K562 (cell line): ENCODE results near the gene CNIH1. TPM values are rescaled to one million over a fixed set of nuclear protein-coding genes. Genes with fewer than 3 reads are reported as not detected.

Experiments used
- ATAC-seq: fragments of 200-7000 bp; cut with Tn5 transposase; 3 replicates; pipeline ENCODE4 v1.9.1; 2020; ENCODE audit warnings: moderate library complexity
- BruUV-seq: library from RNA; stranded (reverse); fragments of 400-500 nt; replicated peaks from 2 replicates; lab custom pipeline; 2021; lab: Mats Ljungman, UMichigan
- CTCF ChIA-PET: fragments of 300-600 bp; formaldehyde crosslinking; extraction: SDS; loops from one replicate; lab custom pipeline; 2021; ENCODE audit warnings: low intra/inter-chr PET ratio; lab: Yijun Ruan, JAX
- POLR2A ChIA-PET: fragments of 300-600, 350-650 bp; sonication (Branson Sonifier 250); formaldehyde crosslinking; extraction: SDS; loops from one replicate; lab custom pipeline; 2021; ENCODE audit warnings: antibody characterized with exemption, inconsistent platforms; lab: Yijun Ruan, JAX
- DNase-seq, 4 experiments: peaks; one replicate each; pipeline versions ENCODE4 v3.0.0 to v3.0.0-alpha.2; 2011 to 2018; ENCODE audit warnings: low spot score in 3 of 4, mixed read lengths in 3 of 4; ENCODE audit errors: extremely low read depth in 1 of 4
- FAIRE-seq: peaks from 2 replicates; lab custom pipeline; 2011; peaks lifted over from hg19 to GRCh38; lab: Jason Lieb, UNC
- H2AFZ ChIP-seq: 2 replicates; pipeline ENCODE4 v1.6.0; 2011; ENCODE audit warnings: low read depth, low read length, control low read depth, inconsistent platforms
- H3K27ac ChIP-seq: fragments of 200-600 bp; 3 replicates; pipeline ENCODE4 v1.8.0; 2011; ENCODE audit warnings: low read depth, mild to moderate bottlenecking, control low read depth, inconsistent platforms, low read length, moderate library complexity, mixed read lengths; ENCODE audit errors: extremely low read depth
- H3K27me3 ChIP-seq, 2 experiments: fragments of 300-600 bp in 1 of 2; 2 replicates in 1 of 2; 3 replicates in 1 of 2; pipeline versions ENCODE4 v1.6.0 to v1.8.0; 2011; ENCODE audit warnings: inconsistent platforms in 2 of 2, low read length in 2 of 2, mild to moderate bottlenecking in 1 of 2, mixed read lengths in 1 of 2, moderate library complexity in 1 of 2; ENCODE audit not compliant: control insufficient read depth in 2 of 2, insufficient read depth in 2 of 2
- H3K36me3 ChIP-seq: fragments of 300-600 bp; 3 replicates; pipeline ENCODE4 v1.8.0; 2011; ENCODE audit warnings: mild to moderate bottlenecking, low read length, inconsistent platforms; ENCODE audit not compliant: control insufficient read depth, insufficient read depth
- H3K4me1 ChIP-seq, 2 experiments: fragments of 200-600 bp in 1 of 2; replicated peaks in 1 of 2; 2 replicates in 1 of 2; 3 replicates in 1 of 2; pipeline versions ENCODE4 v1.5.1 to v1.8.0; 2011; ENCODE audit warnings: inconsistent platforms in 2 of 2, low read length in 2 of 2, mild to moderate bottlenecking in 1 of 2, mixed read lengths in 1 of 2, moderate library complexity in 1 of 2; ENCODE audit not compliant: control insufficient read depth in 2 of 2, insufficient read depth in 2 of 2
- H3K4me2 ChIP-seq: 2 replicates; pipeline ENCODE4 v1.6.1; 2011; ENCODE audit warnings: low read length, control low read depth, inconsistent platforms, mixed read lengths; ENCODE audit not compliant: insufficient read depth
- H3K4me3 ChIP-seq: fragments of 200-600 bp; sonication (generic), shearing (Covaris generic); 2 replicates; pipeline ENCODE4 v1.5.1; 2016; ENCODE audit warnings: control low read depth, inconsistent platforms
- H3K79me2 ChIP-seq: fragments of 200-600 bp; 3 replicates; pipeline ENCODE4 v1.8.0; 2011; ENCODE audit warnings: low read length, inconsistent platforms; ENCODE audit not compliant: control insufficient read depth, insufficient read depth
- H3K9ac ChIP-seq, 2 experiments: 2 replicates each; pipeline versions ENCODE4 v1.6.0 to v1.6.1; 2011; ENCODE audit warnings: low read depth in 2 of 2, low read length in 2 of 2, control low read depth in 1 of 2, inconsistent platforms in 1 of 2, mild to moderate bottlenecking in 1 of 2, mixed read lengths in 1 of 2; ENCODE audit not compliant: insufficient read depth in 1 of 2
- H3K9me1 ChIP-seq: one replicate; pipeline ENCODE4 v1.6.0; 2011; ENCODE audit warnings: inconsistent platforms, mild to moderate bottlenecking, low read length, moderate library complexity; ENCODE audit not compliant: control insufficient read depth, insufficient read depth
- H3K9me3 ChIP-seq: replicated peaks from 2 replicates; pipeline ENCODE4 v1.5.1; 2011; ENCODE audit warnings: low read depth, low read length, inconsistent platforms; ENCODE audit not compliant: control insufficient read depth, insufficient read depth
- H4K20me1 ChIP-seq: replicated peaks from 2 replicates; pipeline ENCODE4 v1.6.1; 2011; ENCODE audit warnings: low read length, inconsistent platforms, mixed read lengths; ENCODE audit not compliant: control insufficient read depth, insufficient read depth
- BHLHE40 ChIP-seq: IDR thresholded peaks from 2 replicates; pipeline ENCODE4 v1.6.1; 2011; ENCODE audit warnings: low read length, improper control_type of control experiment
- GABPB1 ChIP-seq: sonication (generic); formaldehyde crosslinking; IDR thresholded peaks from 2 replicates; pipeline ENCODE4 v1.8.0; 2022; ENCODE audit warnings: mild to moderate bottlenecking, missing genetic modification reagents
- HNRNPL ChIP-seq: fragments of 200-400 bp; formaldehyde crosslinking; IDR thresholded peaks from 2 replicates; pipeline ENCODE4 v1.6.1; 2017; ENCODE audit warnings: low read depth, mild to moderate bottlenecking, low read length
- NFIC ChIP-seq: fragments of 450-650 bp; IDR thresholded peaks from 2 replicates; pipeline ENCODE4 v1.6.1; 2017; ENCODE audit warnings: mild to moderate bottlenecking, inconsistent platforms
- TCFL5 ChIP-seq: fragments of 250-450 bp; sonication (Bioruptor Pico); conservative IDR thresholded peaks from 2 replicates; pipeline ENCODE4 v1.6.1; 2021; ENCODE audit warnings: mild to moderate bottlenecking, moderate library complexity, matching md5 sums
- WGBS: fragments of 100-300 bp; shearing (Covaris generic); methylation state at CpG from one replicate; pipeline ENCODE4 v1.1.6; 2016; ENCODE audit warnings: low coverage, mixed read lengths; ENCODE audit not compliant: insufficient coverage; ENCODE audit errors: missing lambda C conversion rate; 5-methylcytosine and 5-hydroxymethylcytosine counted together
- in situ Hi-C: fragments of 300-500 bp; cut with MboI; formaldehyde crosslinking; loops from 4 replicates; pipeline ENCODE4 v1.15.0; 2018; ENCODE audit warnings: inconsistent platforms, mixed read lengths
- intact Hi-C: fragments of 100-400 bp; cut with micrococcal nuclease; formaldehyde crosslinking; loops from 2 replicates; pipeline ENCODE4 v1.14.2; 2022
- polyA plus RNA-seq, 8 experiments: library from polyadenylated mRNA; depleted of rRNA in 4 of 8; stranded (reverse) in 5 of 8; unstranded in 3 of 8; fragments of >200 nt; fragmentation: Nextera tagmentation in 2 of 8; fragmentation: Illumina TruSeq in 1 of 8; extraction: Ambion mirVana in 2 of 8; extraction: Trizol in 1 of 8; gene quantifications; 2 replicates each; pipeline versions ENCODE4 v1.2.1 to v1.2.3, GENCODE V29; 2011 to 2014; ENCODE audit warnings: inconsistent platforms in 1 of 8, missing spikeins in 1 of 8
- total RNA-seq, 7 experiments: library from RNA; depleted of rRNA in 6 of 7; stranded (reverse); fragments of >200 nt in 6 of 7; fragmentation: Illumina TruSeq in 2 of 7; extraction: Trizol in 2 of 7; gene quantifications; 2 replicates each; pipeline versions ENCODE4 v1.2.1 to v1.2.3, GENCODE V29; 2011 to 2021; ENCODE audit warnings: low replicate concordance in 1 of 7
- TF ChIP-seq, protein P1 (sequence below): fragments of 200-800 bp; sonication (Bioruptor generic); IDR thresholded peaks from 2 replicates; pipeline ENCODE4 v1.6.1; 2017; ENCODE audit warnings: missing genetic modification characterization, missing compliant biosample characterization
- TF ChIP-seq, protein P2 (sequence below), 2 experiments: fragments of 450-650 bp; formaldehyde crosslinking in 1 of 2; IDR thresholded peaks; 2 replicates each; pipeline versions ENCODE4 v1.4.0 to v1.6.1; 2014 to 2020; ENCODE audit warnings: mild to moderate bottlenecking in 2 of 2, borderline replicate concordance in 1 of 2, low read depth in 1 of 2

The CNIH1 gene
- total and polyA plus RNA-seq, 9 of the 15 experiments (the other 6 are each of a cell fraction or from before 2014, with no cell fraction given), result 13.9 to 283 (median 77.3) TPM

DNA sequence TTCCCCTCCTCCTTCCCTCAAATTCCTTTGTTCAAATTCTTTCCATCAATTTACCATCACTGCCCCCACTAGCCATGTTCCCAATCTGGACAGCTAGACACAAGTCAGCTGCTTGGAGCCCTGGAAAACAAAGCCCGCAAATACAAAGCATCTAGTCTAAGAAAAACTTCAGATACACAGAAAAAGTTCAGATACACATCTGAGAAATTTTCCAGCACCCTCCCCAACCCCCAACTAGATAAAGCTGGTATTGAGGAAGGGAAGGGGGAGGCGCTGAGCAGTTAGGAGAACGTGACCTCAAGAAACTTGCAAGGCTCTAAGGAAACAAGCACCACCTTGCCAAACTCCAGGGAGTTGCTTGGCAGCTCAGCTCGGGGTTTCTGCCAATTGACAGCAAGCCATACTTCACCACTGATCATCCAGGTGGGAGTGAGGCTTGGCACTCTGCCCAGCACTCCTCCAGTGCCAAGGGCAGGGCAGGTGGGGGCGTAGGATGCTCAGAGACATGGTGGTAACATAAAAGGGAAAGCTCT, 5.1 kb upstream of the CNIH1 start:
- POLR2A ChIA-PET, result interaction anchor here (1.4 kb wide), 1 partner anchor 22 kb away, joined by 3 read pairs; no protein-coding TSS in a partner anchor
- Histone ChIP-seq H3K27me3 (no peaks in the 10 kb centered on the region), H3K4me3 (no peak overlapping the region), H3K9me3 (no peaks in the 10 kb centered on the region), H3K9me1 (no peaks in the 10 kb centered on the region), H2AFZ (no peak overlapping the region), H3K9ac (no peak overlapping the region), H3K36me3 (no peaks in the 10 kb centered on the region), H3K79me2 (no peaks in the 10 kb centered on the region), H3K4me1 (peaks cover 0 to 3% of the 10 kb centered on the region in 2 experiments; a peak in 2 of 5 replicates), H3K27ac (no peak overlapping the region), H4K20me1 (no peaks in the 10 kb centered on the region), H3K4me2 (no peak overlapping the region; the same call in 1 of the 2 replicates)
- BruUV-seq, result no TSS peak
- ATAC-seq, result no peak
- intact Hi-C loops, result no loop called here
- in situ Hi-C loops, result no loop called here
- peak in 1 of 4 experiments; percentile 6 for DNase-seq
- TF ChIP-seq GABPB1 (CRISPR knock-in tag) (no peak), BHLHE40 (peak; percentile 59), TCFL5 (no peak), HNRNPL (no peak), NFIC (peak; percentile 38)
- TF ChIP-seq, protein P1, sequence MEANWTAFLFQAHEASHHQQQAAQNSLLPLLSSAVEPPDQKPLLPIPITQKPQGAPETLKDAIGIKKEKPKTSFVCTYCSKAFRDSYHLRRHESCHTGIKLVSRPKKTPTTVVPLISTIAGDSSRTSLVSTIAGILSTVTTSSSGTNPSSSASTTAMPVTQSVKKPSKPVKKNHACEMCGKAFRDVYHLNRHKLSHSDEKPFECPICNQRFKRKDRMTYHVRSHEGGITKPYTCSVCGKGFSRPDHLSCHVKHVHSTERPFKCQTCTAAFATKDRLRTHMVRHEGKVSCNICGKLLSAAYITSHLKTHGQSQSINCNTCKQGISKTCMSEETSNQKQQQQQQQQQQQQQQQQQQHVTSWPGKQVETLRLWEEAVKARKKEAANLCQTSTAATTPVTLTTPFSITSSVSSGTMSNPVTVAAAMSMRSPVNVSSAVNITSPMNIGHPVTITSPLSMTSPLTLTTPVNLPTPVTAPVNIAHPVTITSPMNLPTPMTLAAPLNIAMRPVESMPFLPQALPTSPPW (CRISPR knock-in tag), result peak; percentile 34; the same call in 1 of the 2 replicates
- TF ChIP-seq, protein P2, sequence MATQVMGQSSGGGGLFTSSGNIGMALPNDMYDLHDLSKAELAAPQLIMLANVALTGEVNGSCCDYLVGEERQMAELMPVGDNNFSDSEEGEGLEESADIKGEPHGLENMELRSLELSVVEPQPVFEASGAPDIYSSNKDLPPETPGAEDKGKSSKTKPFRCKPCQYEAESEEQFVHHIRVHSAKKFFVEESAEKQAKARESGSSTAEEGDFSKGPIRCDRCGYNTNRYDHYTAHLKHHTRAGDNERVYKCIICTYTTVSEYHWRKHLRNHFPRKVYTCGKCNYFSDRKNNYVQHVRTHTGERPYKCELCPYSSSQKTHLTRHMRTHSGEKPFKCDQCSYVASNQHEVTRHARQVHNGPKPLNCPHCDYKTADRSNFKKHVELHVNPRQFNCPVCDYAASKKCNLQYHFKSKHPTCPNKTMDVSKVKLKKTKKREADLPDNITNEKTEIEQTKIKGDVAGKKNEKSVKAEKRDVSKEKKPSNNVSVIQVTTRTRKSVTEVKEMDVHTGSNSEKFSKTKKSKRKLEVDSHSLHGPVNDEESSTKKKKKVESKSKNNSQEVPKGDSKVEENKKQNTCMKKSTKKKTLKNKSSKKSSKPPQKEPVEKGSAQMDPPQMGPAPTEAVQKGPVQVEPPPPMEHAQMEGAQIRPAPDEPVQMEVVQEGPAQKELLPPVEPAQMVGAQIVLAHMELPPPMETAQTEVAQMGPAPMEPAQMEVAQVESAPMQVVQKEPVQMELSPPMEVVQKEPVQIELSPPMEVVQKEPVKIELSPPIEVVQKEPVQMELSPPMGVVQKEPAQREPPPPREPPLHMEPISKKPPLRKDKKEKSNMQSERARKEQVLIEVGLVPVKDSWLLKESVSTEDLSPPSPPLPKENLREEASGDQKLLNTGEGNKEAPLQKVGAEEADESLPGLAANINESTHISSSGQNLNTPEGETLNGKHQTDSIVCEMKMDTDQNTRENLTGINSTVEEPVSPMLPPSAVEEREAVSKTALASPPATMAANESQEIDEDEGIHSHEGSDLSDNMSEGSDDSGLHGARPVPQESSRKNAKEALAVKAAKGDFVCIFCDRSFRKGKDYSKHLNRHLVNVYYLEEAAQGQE (IDR thresholded peaks at IDR 0.05; ENCODE audit: borderline replicate concordance), result peak; percentile 69
- TF ChIP-seq, protein P2 (CRISPR knock-in tag; IDR thresholded peaks at IDR 0.05; ENCODE audit: low read depth), result no peak
- 7% methylated on average over 3 of the region's 5 CpGs for WGBS
- CTCF ChIA-PET, result no interaction called here
- no peak for FAIRE-seq
